ENCODE data around the gene EMILIN2.

GRCh38 chr18:2843146-2843545 is 3.7 kb upstream of the EMILIN2 start:
- TF ChIP-seq, protein P1, sequence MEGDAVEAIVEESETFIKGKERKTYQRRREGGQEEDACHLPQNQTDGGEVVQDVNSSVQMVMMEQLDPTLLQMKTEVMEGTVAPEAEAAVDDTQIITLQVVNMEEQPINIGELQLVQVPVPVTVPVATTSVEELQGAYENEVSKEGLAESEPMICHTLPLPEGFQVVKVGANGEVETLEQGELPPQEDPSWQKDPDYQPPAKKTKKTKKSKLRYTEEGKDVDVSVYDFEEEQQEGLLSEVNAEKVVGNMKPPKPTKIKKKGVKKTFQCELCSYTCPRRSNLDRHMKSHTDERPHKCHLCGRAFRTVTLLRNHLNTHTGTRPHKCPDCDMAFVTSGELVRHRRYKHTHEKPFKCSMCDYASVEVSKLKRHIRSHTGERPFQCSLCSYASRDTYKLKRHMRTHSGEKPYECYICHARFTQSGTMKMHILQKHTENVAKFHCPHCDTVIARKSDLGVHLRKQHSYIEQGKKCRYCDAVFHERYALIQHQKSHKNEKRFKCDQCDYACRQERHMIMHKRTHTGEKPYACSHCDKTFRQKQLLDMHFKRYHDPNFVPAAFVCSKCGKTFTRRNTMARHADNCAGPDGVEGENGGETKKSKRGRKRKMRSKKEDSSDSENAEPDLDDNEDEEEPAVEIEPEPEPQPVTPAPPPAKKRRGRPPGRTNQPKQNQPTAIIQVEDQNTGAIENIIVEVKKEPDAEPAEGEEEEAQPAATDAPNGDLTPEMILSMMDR (optimal IDR thresholded peaks at IDR 0.05 in 1 of 3, IDR thresholded peaks at IDR 0.05 in 1 of 3, conservative IDR thresholded peaks at IDR 0.05 in 1 of 3; ENCODE audit: extremely low read depth in 1 of 3, insufficient read depth in 2 of 3, low read length in 3 of 3) = no peak
- no peak for TF ChIP-seq EZH2 (IDR thresholded peaks at IDR 0.05; ENCODE audit: low read length)

All from keratinocyte (primary cell).